ENCODE measurements around the gene COPS8. TPM values are rescaled to one million over a fixed set of nuclear protein-coding genes. Genes with fewer than 3 reads are reported as not detected.

COPS8 gene
- total and polyA plus RNA-seq, 2 of the 8 experiments (the other 6 are each of a cell fraction or from before 2014, with no cell fraction given): 59.3 to 67.5 TPM

DNA sequence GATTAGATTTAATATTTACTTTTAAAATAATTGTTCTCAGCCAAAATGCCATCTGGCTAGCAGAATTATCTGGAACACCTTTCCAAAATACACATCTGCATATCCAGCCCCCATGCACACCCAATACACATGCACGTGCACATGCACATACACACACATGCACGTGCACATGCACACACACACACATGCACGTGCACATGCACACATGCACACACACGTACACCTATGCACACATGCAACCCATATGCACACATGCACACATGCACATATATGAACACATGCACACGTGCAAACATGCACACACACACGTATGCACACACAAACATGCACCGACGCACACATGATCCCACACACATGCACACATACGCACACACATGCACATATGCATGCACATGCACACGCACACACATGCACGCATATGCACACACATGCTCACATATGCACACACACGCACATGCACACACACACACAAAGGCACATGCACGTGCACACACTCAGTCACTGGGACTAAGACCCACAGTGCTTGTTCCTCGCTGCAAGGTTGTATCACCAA lies 53.5 kb downstream of the COPS8 start:
- Histone ChIP-seq H3K36me3 (ENCODE audit: control insufficient read depth in 2 of 4, insufficient read depth in 4 of 4, low read length in 3 of 4) (no peaks in the 10 kb centered on the region; a peak in 1 of 8 replicates), H3K27me3 (replicated peaks in 1 of 4; ENCODE audit: control insufficient read depth in 3 of 4, extremely low read depth in 1 of 4, insufficient read depth in 3 of 4, low read length in 3 of 4) (peaks cover 0 to 3% (median 0%) of the 10 kb centered on the region in 4 experiments; a peak in 1 of 7 replicates), H3K9ac (replicated peaks in 1 of 4; ENCODE audit: extremely low read depth in 1 of 4, low read depth in 3 of 4, low read length in 3 of 4) (peak overlapping the region in 1 of 4 experiments; percentile 24; a peak in 2 of 7 replicates), H3K27ac (ENCODE audit: low read depth, low read length) (no peak overlapping the region), H3K4me2 (ENCODE audit: insufficient read depth in 1 of 2, low read depth in 2 of 2, low read length in 2 of 2) (no peak overlapping the region), H3K18ac (ENCODE audit: extremely low read depth, low read length) (no peak overlapping the region), H3K23ac (ENCODE audit: insufficient read length) (no peak overlapping the region), H4K91ac (replicated peaks; ENCODE audit: insufficient read length, low read length) (peak overlapping the region; percentile 84), H3K4me3 (ENCODE audit: extremely low read depth in 1 of 4, insufficient read depth in 2 of 4, low read depth in 3 of 4, low read length in 4 of 4) (no peak overlapping the region), H3K23me2 (ENCODE audit: low read depth, low read length) (no peaks in the 10 kb centered on the region; the same call in 1 of the 2 replicates), H2BK120ac (replicated peaks; ENCODE audit: low read depth, low read length) (no peak overlapping the region), H3K79me1 (ENCODE audit: low read depth, low read length) (peaks cover 3% of the 10 kb centered on the region; the same call in 1 of the 2 replicates), H3K14ac (ENCODE audit: insufficient read length) (no peak overlapping the region), H2BK20ac (ENCODE audit: low read length) (no peak overlapping the region), H2BK5ac (ENCODE audit: low read depth, low read length) (peak overlapping the region; percentile 35), H3K79me2 (ENCODE audit: control insufficient read depth in 1 of 2, insufficient read depth in 2 of 2, low read length in 2 of 2) (no peaks in the 10 kb centered on the region), H3K56ac (replicated peaks; ENCODE audit: insufficient read length, low read depth, low read length) (no peak overlapping the region), H2BK12ac (ENCODE audit: low read depth, low read length) (peak overlapping the region; percentile 62; the same call in 1 of the 2 replicates), H4K20me1 (replicated peaks in 1 of 2; ENCODE audit: control insufficient read depth in 1 of 2, insufficient read depth in 2 of 2, low read length in 2 of 2) (peaks cover 0 to 3% of the 10 kb centered on the region in 2 experiments), H2AFZ (ENCODE audit: low read length) (no peak overlapping the region), H3K9me3 (ENCODE audit: insufficient read depth in 2 of 2, low read depth in 1 of 2, low read length in 1 of 2) (no peaks in the 10 kb centered on the region), H2AK5ac (ENCODE audit: low read depth, low read length) (peak overlapping the region; percentile 90; the same call in 1 of the 2 replicates), H2BK15ac (ENCODE audit: low read length) (no peak overlapping the region), H4K5ac (ENCODE audit: insufficient read length, low read depth, low read length) (no peak overlapping the region), H4K8ac (ENCODE audit: extremely low read depth, insufficient read depth, low read length) (no peak overlapping the region; the same call in 1 of the 2 replicates), H3K4ac (replicated peaks; ENCODE audit: insufficient read length, low read depth, low read length) (peak overlapping the region; percentile 83), H3K4me1 (replicated peaks in 1 of 4; ENCODE audit: control insufficient read depth in 3 of 4, insufficient read depth in 4 of 4, low read length in 3 of 4) (no peaks in the 10 kb centered on the region; a peak in 1 of 7 replicates)
- no peak for TF ChIP-seq SRF (IDR thresholded peaks at IDR 0.05; ENCODE audit: low read depth, low read length)
- TF ChIP-seq POLR2AphosphoS5 (IDR thresholded peaks at IDR 0.05; ENCODE audit: low read depth, low read length): no peak
- TF ChIP-seq BCL11A (IDR thresholded peaks at IDR 0.05; ENCODE audit: low read depth in 2 of 2, low read length in 2 of 2): no peak
- no peak for TF ChIP-seq RAD21 (IDR thresholded peaks at IDR 0.05 in 1 of 2, conservative IDR thresholded peaks at IDR 0.05 in 1 of 2; ENCODE audit: low read depth in 2 of 2, low read length in 2 of 2)
- TF ChIP-seq CBX5 (IDR thresholded peaks at IDR 0.05; ENCODE audit: low read depth, low read length): no peak
- TF ChIP-seq CREB1 (IDR thresholded peaks at IDR 0.05): no peak
- TF ChIP-seq BRCA1 (IDR thresholded peaks at IDR 0.05; ENCODE audit: low read depth, low read length): no peak
- TF ChIP-seq YY1 (IDR thresholded peaks at IDR 0.05; ENCODE audit: low read depth, low read length): no peak
- TF ChIP-seq NRF1 (IDR thresholded peaks at IDR 0.05; ENCODE audit: low read depth, low read length): no peak
- TF ChIP-seq ASH2L (IDR thresholded peaks at IDR 0.05; ENCODE audit: low read length): no peak
- no peak for TF ChIP-seq GTF2F1 (IDR thresholded peaks at IDR 0.05; ENCODE audit: borderline replicate concordance, low read depth, low read length)
- no peak for TF ChIP-seq EP300 (IDR thresholded peaks at IDR 0.05; ENCODE audit: borderline replicate concordance in 1 of 2, low read depth in 2 of 2, low read length in 2 of 2)
- no peak for TF ChIP-seq RXRA (IDR thresholded peaks at IDR 0.05; ENCODE audit: insufficient read depth, low read depth, low read length)
- no peak for TF ChIP-seq SP2 (IDR thresholded peaks at IDR 0.05; ENCODE audit: low read length)
- DNase-seq (ENCODE audit: low read depth in 1 of 2, low spot score in 2 of 2): peak in 1 of 2 experiments; percentile 28
- FAIRE-seq: no peak
- CTCF ChIA-PET (ENCODE audit: partially characterized antibody): no interaction called here
- 91% methylated on average over 14 of the region's 14 CpGs; no CpG with 5 or more reads in 1 of the 2 experiments for WGBS, 2 experiments (ENCODE audit: extremely low coverage in 1 of 2, insufficient coverage in 1 of 2, insufficient read length in 1 of 2, insufficient replicate concordance in 2 of 2, low coverage in 1 of 2, low lambda C conversion rate in 2 of 2, missing lambda C conversion rate in 1 of 2)
- POLR2A ChIA-PET (ENCODE audit: partially characterized antibody): no interaction called here

Measured in H1 (cell line).